Measurements from ENCODE around the gene HOXD8. TPM values are rescaled to one million over a fixed set of nuclear protein-coding genes. Genes with fewer than 3 reads are reported as not detected.
A peak's percentile ranks its signal among the peaks of the same experiment; 100 is the strongest.

The HOXD8 gene
- total and polyA plus RNA-seq, 2 of the 8 experiments (the other 6 are each of a cell fraction or from before 2014, with no cell fraction given): not detected

DNA sequence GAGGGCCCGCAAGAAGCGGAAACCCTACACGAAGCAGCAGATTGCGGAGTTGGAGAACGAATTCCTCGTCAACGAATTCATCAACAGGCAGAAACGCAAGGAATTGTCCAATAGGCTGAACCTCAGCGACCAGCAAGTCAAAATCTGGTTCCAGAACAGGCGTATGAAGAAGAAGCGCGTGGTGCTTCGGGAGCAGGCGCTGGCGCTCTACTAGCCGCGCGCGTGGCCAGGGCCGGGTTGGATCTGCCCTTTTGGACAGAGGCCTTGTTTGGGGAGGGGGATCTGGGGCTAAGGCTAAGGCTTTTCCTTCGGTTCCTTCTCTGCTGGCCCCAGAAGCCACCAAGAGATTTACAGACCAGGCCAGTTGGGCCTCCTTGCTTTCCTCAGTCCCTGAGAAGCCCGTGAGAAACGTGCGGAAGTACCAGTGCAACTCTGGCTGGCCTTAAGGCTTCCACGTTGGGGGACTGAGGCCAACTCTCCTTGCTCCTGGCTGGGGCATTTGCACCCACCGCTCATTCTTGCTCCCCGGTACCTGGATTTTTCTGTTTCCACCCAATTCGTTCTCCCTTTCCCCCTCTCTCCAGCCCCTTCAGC lies 28.9 kb upstream of the HOXD8 start (continued):
- no peak for TF ChIP-seq RAD21 (IDR thresholded peaks at IDR 0.05 in 1 of 2, conservative IDR thresholded peaks at IDR 0.05 in 1 of 2; ENCODE audit: low read depth in 2 of 2, low read length in 2 of 2)
- no peak for TF ChIP-seq CHD2 (IDR thresholded peaks at IDR 0.05; ENCODE audit: low read length)
- TF ChIP-seq RXRA (IDR thresholded peaks at IDR 0.05; ENCODE audit: insufficient read depth, low read depth, low read length): no peak
- no peak for TF ChIP-seq MAFK (IDR thresholded peaks at IDR 0.05; ENCODE audit: low read depth, low read length)
- TF ChIP-seq CTBP2 (IDR thresholded peaks at IDR 0.05; ENCODE audit: borderline replicate concordance, insufficient read depth, insufficient read length, low read length): peak; percentile 33
- no peak for TF ChIP-seq BACH1 (IDR thresholded peaks at IDR 0.05; ENCODE audit: low read length)
- peak; percentile 96 for TF ChIP-seq CBX8 (IDR thresholded peaks at IDR 0.05; ENCODE audit: borderline replicate concordance, low read depth, low read length)
